ENCODE measurements around the gene APEX2. TPM values are rescaled to one million over a fixed set of nuclear protein-coding genes. Genes with fewer than 3 reads are reported as not detected.

APEX2 gene
- total and polyA plus RNA-seq, 2 of the 4 experiments (the other 2 are of a cell fraction): 3.4 to 16.5 TPM

GRCh38 chrX:54978448-54978847, 21.7 kb upstream of the APEX2 start:
- CTCF ChIA-PET: no interaction called here
- no peaks in the 10 kb centered on the region for H3K9me3 ChIP-seq (ENCODE audit: control insufficient read depth, insufficient read depth, low read length)
- H3K4ac ChIP-seq (ENCODE audit: low read depth, low read length): no peak overlapping the region
- dilution Hi-C loops (cut with HindIII; ENCODE audit: low sequenced_read_pairs, unreplicated experiment): no loop called here
- no peaks in the 10 kb centered on the region for H3K36me3 ChIP-seq (ENCODE audit: control insufficient read depth, insufficient read depth, low read length)
- H2BK5ac ChIP-seq (ENCODE audit: low read depth, low read length, poor library complexity, severe bottlenecking): no peak overlapping the region
- BruUV-seq (replicated peaks): no TSS peak
- H3K9ac ChIP-seq (ENCODE audit: low read depth, low read length): no peak overlapping the region
- H2AK5ac ChIP-seq (ENCODE audit: low read depth, low read length): no peak overlapping the region
- H4K20me1 ChIP-seq (ENCODE audit: insufficient read depth, low read length): no peaks in the 10 kb centered on the region
- H3K23ac ChIP-seq (ENCODE audit: low read depth, low read length): no peak overlapping the region
- no peak overlapping the region for H2BK20ac ChIP-seq (ENCODE audit: low read depth, low read length)
- intact Hi-C loops (cut with micrococcal nuclease): no loop called here
- in situ Hi-C loops (cut with MboI; ENCODE audit: low sequenced_read_pairs): no loop called here
- no peaks in the 10 kb centered on the region for H3K79me1 ChIP-seq (ENCODE audit: low read depth in 1 of 2, low read length in 2 of 2)
- POLR2A ChIA-PET (ENCODE audit: unreplicated experiment): no interaction called here
- H3K27ac ChIP-seq (ENCODE audit: insufficient read depth, low read length): no peak overlapping the region
- H3K18ac ChIP-seq (ENCODE audit: low read depth, low read length): no peak overlapping the region
- H4K5ac ChIP-seq (ENCODE audit: low read depth, low read length): no peak overlapping the region
- DNase-seq (peak; percentile 1), ATAC-seq (ENCODE audit: low read depth) (no peak)
- H3K56ac ChIP-seq (ENCODE audit: extremely low read depth, insufficient read depth, low read length): no peak overlapping the region
- H2AFZ ChIP-seq (replicated peaks; ENCODE audit: low read length, poor library complexity): no peak overlapping the region
- H3K4me1 ChIP-seq (ENCODE audit: control insufficient read depth, insufficient read depth, low read length): no peaks in the 10 kb centered on the region
- TF ChIP-seq RCOR1 (IDR thresholded peaks at IDR 0.05; ENCODE audit: insufficient replicate concordance, low read length): no peak
- no peak for TF ChIP-seq CEBPB (IDR thresholded peaks at IDR 0.05; ENCODE audit: low read depth, low read length)
- TF ChIP-seq RFX5 (IDR thresholded peaks at IDR 0.05; ENCODE audit: low read depth, low read length): no peak
- TF ChIP-seq USF2 (IDR thresholded peaks at IDR 0.05; ENCODE audit: low read depth, low read length): no peak
- no peak for TF ChIP-seq FOS (IDR thresholded peaks at IDR 0.05; ENCODE audit: low read depth, low read length)
- no peak for TF ChIP-seq CTCF (conservative IDR thresholded peaks at IDR 0.05; ENCODE audit: low read depth, low read length)
- no peak for TF ChIP-seq CHD1 (IDR thresholded peaks at IDR 0.05; ENCODE audit: low read depth, low read length)
- no peak for TF ChIP-seq ELK1 (IDR thresholded peaks at IDR 0.05; ENCODE audit: borderline replicate concordance, low read depth, low read length)
- TF ChIP-seq POLR2A (IDR thresholded peaks at IDR 0.05; ENCODE audit: low read depth, low read length): no peak
- no peak for TF ChIP-seq SMC3 (IDR thresholded peaks at IDR 0.05; ENCODE audit: low read depth, low read length)
- no peak for TF ChIP-seq RAD21 (IDR thresholded peaks at IDR 0.05; ENCODE audit: low read length)
- H4K8ac ChIP-seq (ENCODE audit: low read depth in 2 of 2, low read length in 2 of 2): no peak overlapping the region
- H2AK9ac ChIP-seq (replicated peaks; ENCODE audit: low read depth, low read length, poor library complexity): no peak overlapping the region
- H2BK120ac ChIP-seq (ENCODE audit: low read depth, low read length): no peak overlapping the region
- H3K9me1 ChIP-seq (ENCODE audit: insufficient read depth, low read length): no peaks in the 10 kb centered on the region
- no peak overlapping the region for H3K4me3 ChIP-seq (ENCODE audit: insufficient read depth, low read depth, low read length)
- H4K91ac ChIP-seq (ENCODE audit: insufficient read depth, low read depth, low read length): no peak overlapping the region
- no peak overlapping the region for H3K14ac ChIP-seq (replicated peaks; ENCODE audit: low read depth, low read length)
- H2BK15ac ChIP-seq (ENCODE audit: low read depth, low read length): no peak overlapping the region
- peaks cover 2% of the 10 kb centered on the region; the same call in 1 of the 2 replicates for H3K27me3 ChIP-seq (ENCODE audit: control insufficient read depth, insufficient read depth, low read length)
- no peak overlapping the region for H3K4me2 ChIP-seq (ENCODE audit: low read depth, low read length)
